ENCODE measurements around the gene TDP2. TPM values are rescaled to one million over a fixed set of nuclear protein-coding genes. Genes with fewer than 3 reads are reported as not detected.

The TDP2 gene
- total RNA-seq, 1 experiment from 2014 or later = 33.6 TPM

- H3K4me3 ChIP-seq (ENCODE audit: low read depth in 2 of 2, low read length in 2 of 2) = no peak overlapping the region
- in situ Hi-C loops (cut with HindIII; ENCODE audit: low pct_unique_long_range_greater_than_20kb, low sequenced_read_pairs) = no loop called here
- intact Hi-C loops (cut with micrococcal nuclease; ENCODE audit: unreplicated experiment) = no loop called here
- TF ChIP-seq POLR2AphosphoS5 (IDR thresholded peaks at IDR 0.05; ENCODE audit: low read depth, low read length) = no peak
- no peak for TF ChIP-seq TCF7L2 (IDR thresholded peaks at IDR 0.05; ENCODE audit: low read depth, low read length)
- TF ChIP-seq CTCF (IDR thresholded peaks at IDR 0.05) = no peak
- no peak for TF ChIP-seq SIN3A (IDR thresholded peaks at IDR 0.05; ENCODE audit: borderline replicate concordance, insufficient read depth, low read depth, low read length)
- no peak for TF ChIP-seq REST (IDR thresholded peaks at IDR 0.05; ENCODE audit: insufficient read depth in 1 of 2, low read depth in 2 of 2, low read length in 1 of 2)
- peaks cover 7% of the 10 kb centered on the region for H3K36me3 ChIP-seq (ENCODE audit: control insufficient read depth, insufficient read depth, low read length)
- H3K27me3 ChIP-seq (ENCODE audit: control insufficient read depth, insufficient read depth, low read length) = no peaks in the 10 kb centered on the region
- CTCF ChIA-PET = no interaction called here
- POLR2A ChIA-PET = no interaction called here
- DNase-seq (ENCODE audit: low read depth, low spot score) (no peak), ATAC-seq (no peak)
- peaks cover 4% of the 10 kb centered on the region for H3K4me1 ChIP-seq (ENCODE audit: control insufficient read depth, insufficient read depth, low read length)
- BruUV-seq (replicated peaks) = no TSS peak
- H3K9me3 ChIP-seq (ENCODE audit: control insufficient read depth, insufficient read depth, low read depth, low read length) = no peaks in the 10 kb centered on the region
- H3K27ac ChIP-seq (ENCODE audit: low read length) = no peak overlapping the region
Measured at GRCh38 chr6:24660105-24660504, 6.6 kb downstream of the TDP2 start.

GRCh38 chr6:24659561-24659960, 7.1 kb downstream of the TDP2 start:
- intact Hi-C loops (cut with micrococcal nuclease; ENCODE audit: unreplicated experiment) = no loop called here
- H3K27me3 ChIP-seq (ENCODE audit: control insufficient read depth, insufficient read depth, low read length) = no peaks in the 10 kb centered on the region
- ATAC-seq = no peak
- CTCF ChIA-PET = no interaction called here
- BruUV-seq (replicated peaks) = no TSS peak
- in situ Hi-C loops (cut with HindIII; ENCODE audit: low pct_unique_long_range_greater_than_20kb, low sequenced_read_pairs) = no loop called here
- H3K9me3 ChIP-seq (ENCODE audit: control insufficient read depth, insufficient read depth, low read depth, low read length) = no peaks in the 10 kb centered on the region
- H3K27ac ChIP-seq (ENCODE audit: low read length) = no peak overlapping the region
- POLR2A ChIA-PET = no interaction called here
- H3K4me1 ChIP-seq (ENCODE audit: control insufficient read depth, insufficient read depth, low read length) = no peaks in the 10 kb centered on the region
- DNase-seq (ENCODE audit: low read depth, low spot score) = no peak
- H3K36me3 ChIP-seq (ENCODE audit: control insufficient read depth, insufficient read depth, low read length) = peaks cover 7% of the 10 kb centered on the region; the same call in 1 of the 2 replicates
- TF ChIP-seq POLR2AphosphoS5 (IDR thresholded peaks at IDR 0.05; ENCODE audit: low read depth, low read length) = no peak
- no peak for TF ChIP-seq SIN3A (IDR thresholded peaks at IDR 0.05; ENCODE audit: borderline replicate concordance, insufficient read depth, low read depth, low read length)
- TF ChIP-seq CTCF (IDR thresholded peaks at IDR 0.05) = no peak
- TF ChIP-seq TCF7L2 (IDR thresholded peaks at IDR 0.05; ENCODE audit: low read depth, low read length) = no peak
- no peak overlapping the region for H3K4me3 ChIP-seq (ENCODE audit: low read depth in 2 of 2, low read length in 2 of 2)
